H1 (cell line): ENCODE data around the gene PDE2A. TPM values are rescaled to one million over a fixed set of nuclear protein-coding genes. Genes with fewer than 3 reads are reported as not detected.

Experiments used
- CTCF ChIA-PET: fragments of 300-600 bp; sonication (Branson Sonifier 250); formaldehyde crosslinking; loops from one replicate; lab custom pipeline; 2021; ENCODE audit not compliant: partially characterized antibody; lab: Charles Lee
- POLR2A ChIA-PET: fragments of 300-600 bp; sonication (Branson Sonifier 250); formaldehyde crosslinking; loops from one replicate; lab custom pipeline; 2021; ENCODE audit warnings: inconsistent platforms; ENCODE audit not compliant: partially characterized antibody; lab: Charles Lee
- DNase-seq, 2 experiments: peaks; one replicate each; pipeline versions ENCODE4 v3.0.0 to v3.0.0-alpha.2; 2010 to 2022; ENCODE audit warnings: low spot score in 2 of 2, low read depth in 1 of 2, mixed read lengths in 1 of 2
- FAIRE-seq: peaks from 2 replicates; lab custom pipeline; 2011; peaks lifted over from hg19 to GRCh38; lab: Jason Lieb, UNC
- H2AFZ ChIP-seq: 2 replicates; pipeline ENCODE4 v1.8.1; 2012; ENCODE audit warnings: low read length, inconsistent platforms
- H2AK5ac ChIP-seq: 2 replicates; pipeline ENCODE4 v1.6.1; 2013; ENCODE audit warnings: low read depth, low read length
- H2BK120ac ChIP-seq: replicated peaks from 2 replicates; pipeline ENCODE3; 2013; ENCODE audit warnings: low read depth, low read length, inconsistent platforms
- H2BK12ac ChIP-seq: 2 replicates; pipeline ENCODE4 v1.6.1; 2013; ENCODE audit warnings: low read depth, low read length
- H2BK15ac ChIP-seq: 2 replicates; pipeline ENCODE4 v1.6.1; 2013; ENCODE audit warnings: low read length
- H2BK20ac ChIP-seq: 2 replicates; pipeline ENCODE4 v1.6.1; 2013; ENCODE audit warnings: low read length
- H2BK5ac ChIP-seq: 2 replicates; pipeline ENCODE4 v1.6.1; 2013; ENCODE audit warnings: low read depth, low read length
- H3K14ac ChIP-seq: 2 replicates; pipeline ENCODE4 v1.6.1; 2013; ENCODE audit warnings: inconsistent platforms; ENCODE audit not compliant: insufficient read length
- H3K18ac ChIP-seq: 2 replicates; pipeline ENCODE4 v1.6.1; 2013; ENCODE audit warnings: low read length; ENCODE audit errors: extremely low read depth
- H3K23ac ChIP-seq: 2 replicates; pipeline ENCODE4 v1.6.1; 2013; ENCODE audit warnings: inconsistent platforms; ENCODE audit not compliant: insufficient read length
- H3K23me2 ChIP-seq: 2 replicates; pipeline ENCODE4 v1.6.1; 2013; ENCODE audit warnings: low read depth, low read length
- H3K27ac ChIP-seq: 2 replicates; pipeline ENCODE4 v1.6.1; 2011; ENCODE audit warnings: low read depth, low read length, inconsistent platforms
- H3K27me3 ChIP-seq, 4 experiments: replicated peaks in 1 of 4; 1 replicate in 1 of 4; 2 replicates in 3 of 4; pipeline versions ENCODE4 v1.6.1 to v1.8.1; 2011 to 2013; ENCODE audit warnings: low read length in 3 of 4, mild to moderate bottlenecking in 3 of 4, inconsistent platforms in 2 of 4, mixed read lengths in 2 of 4, moderate library complexity in 1 of 4; ENCODE audit not compliant: control insufficient read depth in 3 of 4, insufficient read depth in 3 of 4; ENCODE audit errors: extremely low read depth in 1 of 4
- H3K36me3 ChIP-seq, 4 experiments: 2 replicates each; pipeline versions ENCODE4 v1.6.1 to v1.8.1; 2011 to 2013; ENCODE audit warnings: mild to moderate bottlenecking in 4 of 4, low read length in 3 of 4, moderate library complexity in 2 of 4, control low read depth in 1 of 4, inconsistent platforms in 1 of 4; ENCODE audit not compliant: insufficient read depth in 4 of 4, control insufficient read depth in 2 of 4
- H3K4ac ChIP-seq: replicated peaks from 2 replicates; pipeline ENCODE3; 2013; ENCODE audit warnings: low read length, low read depth, mixed read lengths, inconsistent platforms; ENCODE audit not compliant: insufficient read length
- H3K4me1 ChIP-seq, 4 experiments: replicated peaks in 1 of 4; 1 replicate in 1 of 4; 2 replicates in 3 of 4; pipeline versions ENCODE4 v1.6.1 to v1.8.1; 2011 to 2013; ENCODE audit warnings: low read length in 3 of 4, inconsistent platforms in 2 of 4, mixed read lengths in 1 of 4; ENCODE audit not compliant: insufficient read depth in 4 of 4, control insufficient read depth in 3 of 4
- H3K4me2 ChIP-seq, 2 experiments: 2 replicates each; pipeline versions ENCODE4 v1.6.1 to v1.8.1; 2011 to 2013; ENCODE audit warnings: low read depth in 2 of 2, low read length in 2 of 2, control low read depth in 1 of 2, inconsistent platforms in 1 of 2, mild to moderate bottlenecking in 1 of 2; ENCODE audit not compliant: insufficient read depth in 1 of 2
- H3K4me3 ChIP-seq, 4 experiments: fragments of 200-600, 300-600 bp in 1 of 4; sonication (generic), shearing (Covaris generic), sonication (Bioruptor Twin) in 1 of 4; 2 replicates each; pipeline versions ENCODE4 v1.5.1 to v1.8.1; 2011 to 2016; ENCODE audit warnings: low read length in 4 of 4, low read depth in 3 of 4, control low read depth in 2 of 4, inconsistent platforms in 2 of 4, mild to moderate bottlenecking in 2 of 4, mixed read lengths in 1 of 4, moderate library complexity in 1 of 4; ENCODE audit not compliant: insufficient read depth in 2 of 4; ENCODE audit errors: extremely low read depth in 1 of 4
- H3K56ac ChIP-seq: replicated peaks from 2 replicates; pipeline ENCODE3; 2013; ENCODE audit warnings: low read depth, mild to moderate bottlenecking, mixed read lengths, low read length, inconsistent platforms; ENCODE audit not compliant: insufficient read length
- H3K79me1 ChIP-seq: 2 replicates; pipeline ENCODE4 v1.6.1; 2013; ENCODE audit warnings: low read depth, low read length, control low read depth
- H3K79me2 ChIP-seq, 2 experiments: 2 replicates each; pipeline versions ENCODE4 v1.6.1 to v1.8.1; 2012 to 2013; ENCODE audit warnings: low read length in 2 of 2, mild to moderate bottlenecking in 2 of 2, inconsistent platforms in 1 of 2; ENCODE audit not compliant: insufficient read depth in 2 of 2, control insufficient read depth in 1 of 2
- H3K9ac ChIP-seq, 4 experiments: replicated peaks in 1 of 4; 1 replicate in 1 of 4; 2 replicates in 3 of 4; pipeline versions ENCODE4 v1.6.1 to v1.8.1; 2011 to 2013; ENCODE audit warnings: low read depth in 3 of 4, low read length in 3 of 4, control low read depth in 2 of 4, mild to moderate bottlenecking in 2 of 4, moderate library complexity in 2 of 4, inconsistent platforms in 1 of 4; ENCODE audit errors: extremely low read depth in 1 of 4
- H3K9me3 ChIP-seq, 2 experiments: 2 replicates each; pipeline versions ENCODE4 v1.6.1 to v1.8.1; 2012 to 2013; ENCODE audit warnings: mild to moderate bottlenecking in 2 of 2, moderate library complexity in 2 of 2, control low read depth in 1 of 2, inconsistent platforms in 1 of 2, low read depth in 1 of 2, low read length in 1 of 2, mixed read lengths in 1 of 2; ENCODE audit not compliant: insufficient read depth in 2 of 2
- H4K20me1 ChIP-seq, 2 experiments: replicated peaks in 1 of 2; 2 replicates each; pipeline versions ENCODE3 to v1.8.1; 2011 to 2013; ENCODE audit warnings: inconsistent platforms in 2 of 2, low read length in 2 of 2, mild to moderate bottlenecking in 1 of 2; ENCODE audit not compliant: insufficient read depth in 2 of 2, control insufficient read depth in 1 of 2
- H4K5ac ChIP-seq: 2 replicates; pipeline ENCODE4 v1.6.1; 2013; ENCODE audit warnings: low read length, low read depth, mixed read lengths, inconsistent platforms; ENCODE audit not compliant: insufficient read length
- H4K8ac ChIP-seq: 2 replicates; pipeline ENCODE4 v1.8.0; 2013; ENCODE audit warnings: mild to moderate bottlenecking, moderate library complexity, low read length, inconsistent platforms; ENCODE audit not compliant: insufficient read depth; ENCODE audit errors: extremely low read depth
- H4K91ac ChIP-seq: replicated peaks from 2 replicates; pipeline ENCODE3; 2013; ENCODE audit warnings: low read length, mixed read lengths, inconsistent platforms; ENCODE audit not compliant: insufficient read length
- BCL11A ChIP-seq, 2 experiments: IDR thresholded peaks; one replicate each; pipeline ENCODE4 v1.6.1; 2011; ENCODE audit warnings: low read depth in 2 of 2, low read length in 2 of 2, mild to moderate bottlenecking in 2 of 2
- EGR1 ChIP-seq: IDR thresholded peaks from 2 replicates; pipeline ENCODE4 v1.6.1; 2011; ENCODE audit warnings: low read depth, low read length, borderline replicate concordance
- HDAC2 ChIP-seq, 2 experiments: fragments of 300-600 bp in 1 of 2; sonication (generic) in 1 of 2; IDR thresholded peaks; 2 replicates each; pipeline ENCODE4 v1.6.1; 2011 to 2012; ENCODE audit warnings: low read depth in 2 of 2, low read length in 2 of 2, mild to moderate bottlenecking in 2 of 2, moderate library complexity in 2 of 2, borderline replicate concordance in 1 of 2, inconsistent platforms in 1 of 2
- JUND ChIP-seq: IDR thresholded peaks from 2 replicates; pipeline ENCODE4 v1.6.1; 2011; ENCODE audit warnings: mild to moderate bottlenecking, improper control_type of control experiment, low read length
- KDM4A ChIP-seq: IDR thresholded peaks from one replicate; pipeline ENCODE4 v1.7.1; 2012; ENCODE audit warnings: low read depth, mild to moderate bottlenecking, moderate library complexity, low read length, inconsistent platforms; ENCODE audit not compliant: severe bottlenecking
- NANOG ChIP-seq: IDR thresholded peaks from 2 replicates; pipeline ENCODE4 v1.6.1; 2011; ENCODE audit warnings: low read length, low read depth, mild to moderate bottlenecking, inconsistent platforms; ENCODE audit not compliant: insufficient read depth, poor library complexity, severe bottlenecking
- POLR2A ChIP-seq, 2 experiments: IDR thresholded peaks; 1 replicate in 1 of 2; 2 replicates in 1 of 2; pipeline ENCODE4 v1.6.1; 2011; ENCODE audit warnings: low read depth in 2 of 2, low read length in 2 of 2, mild to moderate bottlenecking in 2 of 2; ENCODE audit errors: control extremely low read depth in 1 of 2
- RFX5 ChIP-seq: IDR thresholded peaks from 2 replicates; pipeline ENCODE4 v1.6.1; 2011; ENCODE audit warnings: low read depth, low read length, improper control_type of control experiment, borderline replicate concordance
- SIX5 ChIP-seq: IDR thresholded peaks from 2 replicates; pipeline ENCODE4 v1.6.1; 2011; ENCODE audit warnings: mild to moderate bottlenecking, low read depth, low read length
- TAF7 ChIP-seq: optimal IDR thresholded peaks from 2 replicates; pipeline ENCODE3; 2011; ENCODE audit warnings: low read depth, mild to moderate bottlenecking, inconsistent platforms, low read length, moderate library complexity, borderline replicate concordance
- TCF12 ChIP-seq: IDR thresholded peaks from 2 replicates; pipeline ENCODE4 v1.6.1; 2011; ENCODE audit warnings: low read depth, mild to moderate bottlenecking, low read length
- TEAD4 ChIP-seq: IDR thresholded peaks from 2 replicates; pipeline ENCODE4 v1.6.1; 2012; ENCODE audit warnings: low read depth, low read length, inconsistent platforms, mixed read lengths
- ZNF274 ChIP-seq: IDR thresholded peaks from 2 replicates; pipeline ENCODE4 v1.7.0; 2012; ENCODE audit warnings: low read length, borderline replicate concordance; ENCODE audit errors: extremely low read depth
- WGBS, 2 experiments: shearing (Covaris generic) in 1 of 2; methylation state at CpG; one replicate each; pipeline versions ENCODE4 v1.1.6 to v1.1.7; 2013 to 2015; ENCODE audit warnings: low lambda C conversion rate in 2 of 2, mixed read lengths in 2 of 2, inconsistent platforms in 1 of 2, low coverage in 1 of 2, missing lambda C conversion rate in 1 of 2; ENCODE audit not compliant: insufficient replicate concordance in 2 of 2, insufficient coverage in 1 of 2, insufficient read length in 1 of 2; ENCODE audit errors: extremely low coverage in 1 of 2, missing lambda C conversion rate in 1 of 2; 5-methylcytosine and 5-hydroxymethylcytosine counted together
- polyA plus RNA-seq, 7 experiments: library from polyadenylated mRNA; depleted of rRNA in 3 of 7; stranded (reverse) in 5 of 7; unstranded in 2 of 7; fragments of >200 nt in 5 of 7; fragments of 200-250 nt in 2 of 7; gene quantifications; 1 replicate in 5 of 7; 2 replicates in 1 of 7; 4 replicates in 1 of 7; pipeline versions ENCODE4 v1.2.1 to v1.2.3, GENCODE V29; 2011 to 2013; ENCODE audit warnings: missing spikeins in 2 of 7, mixed read lengths in 2 of 7
- total RNA-seq: library from RNA; stranded (reverse); fragmentation: NEBNext Ultra II Directional; extraction: Animal tissue kit (Norgen Biotek cat#: 25700); gene quantifications from 2 replicates; pipeline ENCODE4 v1.2.1, GENCODE V29; 2021

Gene PDE2A
- total and polyA plus RNA-seq, 2 of the 8 experiments (the other 6 are each of a cell fraction or from before 2014, with no cell fraction given): 3.4 to 7.1 TPM

- no peak overlapping the region for H2BK120ac ChIP-seq
- no peak overlapping the region for H3K4ac ChIP-seq
- TF ChIP-seq TEAD4 (no peak), JUND (no peak), TCF12 (no peak), TAF7 (no peak), BCL11A (IDR thresholded peaks at IDR 0.05; ENCODE audit: low read depth in 2 of 2, low read length in 2 of 2) (no peak), NANOG (no peak), KDM4A (no peak), RFX5 (no peak), ZNF274 (no peak), POLR2A (IDR thresholded peaks at IDR 0.05; ENCODE audit: control extremely low read depth in 1 of 2, low read depth in 2 of 2, low read length in 2 of 2) (no peak), HDAC2 (IDR thresholded peaks at IDR 0.05; ENCODE audit: borderline replicate concordance in 1 of 2, low read depth in 2 of 2, low read length in 2 of 2) (no peak), SIX5 (no peak), EGR1 (no peak)
- FAIRE-seq (no peak), DNase-seq (no peak)
- H4K5ac ChIP-seq: no peak overlapping the region
- H2BK12ac ChIP-seq: no peak overlapping the region
- H3K4me1 ChIP-seq: no peaks in the 10 kb centered on the region
- H3K9ac ChIP-seq: no peak overlapping the region
- no peaks in the 10 kb centered on the region for H3K79me1 ChIP-seq
- POLR2A ChIA-PET: no interaction called here
- H3K18ac ChIP-seq: no peak overlapping the region
- CTCF ChIA-PET: interaction anchor here (0.7 to 3.4 kb wide), 7 partner anchors 11 to 99 kb away, joined by 3 to 13 read pairs (median 7); no protein-coding TSS in a partner anchor
- no peaks in the 10 kb centered on the region for H4K20me1 ChIP-seq
- 95% methylated on average over 6 of the region's 6 CpGs; no CpG with 5 or more reads in 1 of the 2 experiments for WGBS, 2 experiments
- no peak overlapping the region for H4K91ac ChIP-seq
- H3K9me3 ChIP-seq: no peaks in the 10 kb centered on the region
- H3K23ac ChIP-seq: no peak overlapping the region
- no peak overlapping the region for H2AFZ ChIP-seq
- H3K27ac ChIP-seq: no peak overlapping the region
- H3K4me3 ChIP-seq: no peak overlapping the region
- no peak overlapping the region for H3K14ac ChIP-seq
- H3K56ac ChIP-seq: no peak overlapping the region
- H3K79me2 ChIP-seq: no peaks in the 10 kb centered on the region
- H2BK15ac ChIP-seq: no peak overlapping the region
- no peaks in the 10 kb centered on the region; the same call in 1 of the 2 replicates for H3K23me2 ChIP-seq
- H3K36me3 ChIP-seq: no peaks in the 10 kb centered on the region
- no peak overlapping the region for H4K8ac ChIP-seq
- H2BK5ac ChIP-seq: no peak overlapping the region
- H3K27me3 ChIP-seq: no peaks in the 10 kb centered on the region
- no peak overlapping the region for H2BK20ac ChIP-seq
- H3K4me2 ChIP-seq: no peak overlapping the region
- no peak overlapping the region for H2AK5ac ChIP-seq
These were observed 125.8 kb downstream of the PDE2A start for GRCh38 chr11:72548463-72548862.
